GM21526 (cell line): ENCODE data around the gene ATXN2.

Source experiments
- ATAC-seq: cut with Tn5 transposase; IDR thresholded peaks from one replicate; pipeline ENCODE4 v1.9.1; 2021; ENCODE audit warnings: moderate library complexity; ENCODE audit not compliant: unreplicated experiment, low FRiP score

ATXN2 gene

GRCh38 chr12:111454716-111455447, 144.2 kb downstream of the ATXN2 start:
- ATAC-seq = no peak

- no peak for ATAC-seq
Measured at GRCh38 chr12:111454311-111454710, 144.8 kb downstream of the ATXN2 start.

- no peak for ATAC-seq
Measured at GRCh38 chr12:111453071-111453989, 145.8 kb downstream of the ATXN2 start.

- no peak for ATAC-seq
Measured at GRCh38 chr12:111451649-111452129, 147.4 kb downstream of the ATXN2 start.

- ATAC-seq = no peak
Measured at GRCh38 chr12:111451232-111451631, 147.9 kb downstream of the ATXN2 start.

GRCh38 chr12:111450676-111451075, 148.4 kb downstream of the ATXN2 start:
- no peak for ATAC-seq

- no peak for ATAC-seq
Measured at GRCh38 chr12:111448846-111449790, 150.0 kb downstream of the ATXN2 start.

GRCh38 chr12:111448266-111448830, 150.8 kb downstream of the ATXN2 start:
- ATAC-seq = no peak

- no peak for ATAC-seq
Measured at GRCh38 chr12:111447571-111448265, 151.4 kb downstream of the ATXN2 start.

- no peak for ATAC-seq
Measured at GRCh38 chr12:111446631-111447570, 152.2 kb downstream of the ATXN2 start.

GRCh38 chr12:111445726-111446581, 153.2 kb downstream of the ATXN2 start:
- no peak for ATAC-seq

GRCh38 chr12:111444925-111445725, 154.0 kb downstream of the ATXN2 start:
- ATAC-seq = peak; percentile 76

GRCh38 chr12:111444314-111444924, 154.7 kb downstream of the ATXN2 start:
- peak; percentile 35 for ATAC-seq

GRCh38 chr12:111443586-111443985, 155.5 kb downstream of the ATXN2 start:
- no peak for ATAC-seq

- ATAC-seq = no peak
Measured at GRCh38 chr12:111443086-111443485, 156.0 kb downstream of the ATXN2 start.
